Upper lobe of left lung (tissue), 6 donors: ENCODE measurements around the gene GRIA1. TPM values are rescaled to one million over a fixed set of nuclear protein-coding genes. Genes with fewer than 3 reads are reported as not detected.
A peak's percentile ranks its signal among the peaks of the same experiment; 100 is the strongest.

Source experiments
- ATAC-seq, 2 donors: fragments of 200-7000 bp; cut with Tn5 transposase; one replicate each; pipeline ENCODE4 v1.9.1; 2022; ENCODE audit warnings: mild to moderate bottlenecking in 2 of 2, moderate library complexity in 2 of 2; ENCODE audit not compliant: low FRiP score in 2 of 2
- DNase-seq, 2 donors: peaks; one replicate each; pipeline ENCODE4 v3.0.0-alpha.2; 2019 to 2020
- H3K27ac ChIP-seq, 4 donors: fragments of 200-600 bp; sonication (generic); one replicate each; pipeline ENCODE4 v1.5.1; 2016 to 2019
- H3K27me3 ChIP-seq, 4 donors: fragments of 200-600 bp; sonication (generic); one replicate each; pipeline ENCODE4 v1.5.1; 2017 to 2019
- H3K36me3 ChIP-seq, 4 donors: fragments of 200-600 bp; sonication (generic); one replicate each; pipeline ENCODE4 v1.5.1; 2016 to 2019
- H3K4me1 ChIP-seq, 4 donors: fragments of 200-600 bp; sonication (generic); one replicate each; pipeline ENCODE4 v1.5.1; 2018 to 2019
- H3K4me3 ChIP-seq, 4 donors: fragments of 200-600 bp; sonication (generic); one replicate each; pipeline ENCODE4 v1.5.1; 2017 to 2019; ENCODE audit warnings: mild to moderate bottlenecking in 2 of 4, moderate library complexity in 1 of 4
- H3K9me3 ChIP-seq, 4 donors: fragments of 200-600 bp; sonication (generic); one replicate each; pipeline ENCODE4 v1.5.1; 2018 to 2019
- EP300 ChIP-seq, 4 donors: sonication (generic); formaldehyde crosslinking; IDR thresholded peaks; one replicate each; pipeline ENCODE4 v1.5.1; 2017; ENCODE audit warnings: antibody characterized with exemption in 4 of 4, control low read depth in 2 of 4
- POLR2A ChIP-seq, 4 donors: fragments of 450-650 bp; IDR thresholded peaks; one replicate each; pipeline ENCODE4 v1.5.1; 2016 to 2017; ENCODE audit warnings: antibody characterized with exemption in 4 of 4, mild to moderate bottlenecking in 2 of 4
- POLR2AphosphoS5 ChIP-seq, 2 donors: sonication (generic); formaldehyde crosslinking; IDR thresholded peaks; one replicate each; pipeline ENCODE4 v1.5.1; 2017; ENCODE audit warnings: antibody characterized with exemption in 2 of 2
- WGBS, 2 donors: methylation state at CpG; one replicate each; pipeline ENCODE4 v1.1.5; 2017 to 2018; 5-methylcytosine and 5-hydroxymethylcytosine counted together
- total RNA-seq, 6 donors: library from RNA; depleted of rRNA in 4 of 6; stranded (reverse); fragments of >200 nt in 4 of 6; gene quantifications; one replicate each; pipeline versions ENCODE4 v1.1.0 to v1.2.1, GENCODE V29; 2016 to 2021
- TF ChIP-seq, protein P1 (sequence below), 6 experiments: fragments of 450-650 bp in 4 of 6; fragments of 200-600 bp in 2 of 6; sonication (generic) in 2 of 6; IDR thresholded peaks; one replicate each; pipeline ENCODE4 v1.5.1; 2016 to 2019; ENCODE audit warnings: antibody characterized with exemption in 6 of 6
- donor health status: DM: no; HTN: no; CAD: no; lungs with moderate emphysema.
- donor health status: DM: no; HTN: yes; CAD: no; lungs with severe emphysema.

GRIA1 gene
- total RNA-seq, 6 donors from 2014 or later: 4.3 to 17.8 (median 9.3) TPM

DNA sequence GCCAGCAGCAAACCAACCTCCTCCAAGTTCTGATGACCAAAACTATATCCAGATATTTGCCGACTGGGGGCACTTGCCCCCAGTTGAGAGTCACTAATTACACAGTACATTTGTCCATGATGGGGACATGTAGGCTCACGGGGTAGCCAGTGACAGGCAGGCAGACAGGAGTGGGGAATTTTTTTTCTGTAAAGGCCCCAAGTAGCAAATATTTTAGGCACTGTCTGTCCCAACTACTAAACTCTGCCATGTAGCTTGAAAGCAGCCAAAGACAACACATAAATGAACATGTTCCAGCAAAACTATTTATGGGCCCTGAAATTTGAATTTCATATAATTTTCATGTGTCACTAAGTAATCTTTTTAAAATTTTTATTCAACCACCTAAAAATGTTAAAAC, 80.7 kb downstream of the GRIA1 start:
- 62 to 73% methylated on average over 2 of the region's 2 CpGs for WGBS, 2 donors
- ATAC-seq (no peak), DNase-seq (no peak)
- no peak for TF ChIP-seq POLR2AphosphoS5 (IDR thresholded peaks at IDR 0.05)
- TF ChIP-seq, protein P1, sequence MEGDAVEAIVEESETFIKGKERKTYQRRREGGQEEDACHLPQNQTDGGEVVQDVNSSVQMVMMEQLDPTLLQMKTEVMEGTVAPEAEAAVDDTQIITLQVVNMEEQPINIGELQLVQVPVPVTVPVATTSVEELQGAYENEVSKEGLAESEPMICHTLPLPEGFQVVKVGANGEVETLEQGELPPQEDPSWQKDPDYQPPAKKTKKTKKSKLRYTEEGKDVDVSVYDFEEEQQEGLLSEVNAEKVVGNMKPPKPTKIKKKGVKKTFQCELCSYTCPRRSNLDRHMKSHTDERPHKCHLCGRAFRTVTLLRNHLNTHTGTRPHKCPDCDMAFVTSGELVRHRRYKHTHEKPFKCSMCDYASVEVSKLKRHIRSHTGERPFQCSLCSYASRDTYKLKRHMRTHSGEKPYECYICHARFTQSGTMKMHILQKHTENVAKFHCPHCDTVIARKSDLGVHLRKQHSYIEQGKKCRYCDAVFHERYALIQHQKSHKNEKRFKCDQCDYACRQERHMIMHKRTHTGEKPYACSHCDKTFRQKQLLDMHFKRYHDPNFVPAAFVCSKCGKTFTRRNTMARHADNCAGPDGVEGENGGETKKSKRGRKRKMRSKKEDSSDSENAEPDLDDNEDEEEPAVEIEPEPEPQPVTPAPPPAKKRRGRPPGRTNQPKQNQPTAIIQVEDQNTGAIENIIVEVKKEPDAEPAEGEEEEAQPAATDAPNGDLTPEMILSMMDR (IDR thresholded peaks at IDR 0.05): no peak
- no peak for TF ChIP-seq POLR2A (IDR thresholded peaks at IDR 0.05)
- no peak for TF ChIP-seq EP300 (IDR thresholded peaks at IDR 0.05)
- H3K36me3 ChIP-seq: no peaks in the 10 kb centered on the region
- H3K4me1 ChIP-seq: no peaks in the 10 kb centered on the region
- no peaks in the 10 kb centered on the region for H3K27me3 ChIP-seq
- H3K9me3 ChIP-seq: no peaks in the 10 kb centered on the region
- no peak overlapping the region for H3K4me3 ChIP-seq
- no peak overlapping the region for H3K27ac ChIP-seq

DNA sequence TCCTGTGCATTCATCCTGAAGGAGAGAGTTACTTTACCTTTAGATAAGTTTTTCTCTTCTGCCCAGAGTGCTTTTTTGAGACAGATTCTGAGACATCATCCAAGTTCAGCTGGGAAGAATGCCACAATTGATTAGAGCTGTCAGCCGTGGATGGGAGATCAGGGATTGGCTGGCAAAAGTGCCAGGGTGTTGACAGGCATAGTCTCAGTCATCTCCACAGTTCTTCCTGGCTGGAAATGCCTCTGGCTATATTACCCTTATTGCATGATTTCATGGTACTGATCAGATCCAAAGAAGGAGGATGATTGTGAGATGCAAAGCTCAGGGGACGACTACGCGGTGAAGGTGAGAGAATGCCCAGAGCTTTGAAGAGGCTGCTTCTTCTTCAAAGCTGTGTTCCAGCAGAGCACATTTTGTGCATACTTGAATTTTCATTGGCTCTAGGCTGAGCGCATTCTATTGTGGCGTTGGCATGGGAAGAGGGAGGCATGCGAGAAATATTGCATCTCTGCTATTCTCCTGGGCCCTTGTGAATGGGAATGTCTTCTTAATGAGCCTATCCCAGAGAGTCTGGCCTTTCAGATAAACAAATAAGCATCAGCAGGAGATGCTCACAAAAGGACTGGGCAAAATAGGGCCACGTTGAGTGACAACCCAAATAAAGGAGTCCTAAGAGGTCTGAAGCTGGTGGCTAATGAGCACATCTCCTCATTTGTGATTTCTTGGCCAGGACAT, 82.1 kb downstream of the GRIA1 start:
- no peak for TF ChIP-seq POLR2A (IDR thresholded peaks at IDR 0.05)
- no peak for TF ChIP-seq EP300 (IDR thresholded peaks at IDR 0.05)
- TF ChIP-seq, protein P1 (IDR thresholded peaks at IDR 0.05): no peak
- TF ChIP-seq POLR2AphosphoS5 (IDR thresholded peaks at IDR 0.05): no peak
- H3K9me3 ChIP-seq: no peaks in the 10 kb centered on the region
- no peaks in the 10 kb centered on the region for H3K4me1 ChIP-seq
- H3K4me3 ChIP-seq: no peak overlapping the region
- H3K27me3 ChIP-seq: no peaks in the 10 kb centered on the region
- no peaks in the 10 kb centered on the region for H3K36me3 ChIP-seq
- WGBS, 2 donors: 83 to 86% methylated on average over 8 of the region's 8 CpGs
- no peak for DNase-seq
- H3K27ac ChIP-seq: no peak overlapping the region
- ATAC-seq: no peak

DNA sequence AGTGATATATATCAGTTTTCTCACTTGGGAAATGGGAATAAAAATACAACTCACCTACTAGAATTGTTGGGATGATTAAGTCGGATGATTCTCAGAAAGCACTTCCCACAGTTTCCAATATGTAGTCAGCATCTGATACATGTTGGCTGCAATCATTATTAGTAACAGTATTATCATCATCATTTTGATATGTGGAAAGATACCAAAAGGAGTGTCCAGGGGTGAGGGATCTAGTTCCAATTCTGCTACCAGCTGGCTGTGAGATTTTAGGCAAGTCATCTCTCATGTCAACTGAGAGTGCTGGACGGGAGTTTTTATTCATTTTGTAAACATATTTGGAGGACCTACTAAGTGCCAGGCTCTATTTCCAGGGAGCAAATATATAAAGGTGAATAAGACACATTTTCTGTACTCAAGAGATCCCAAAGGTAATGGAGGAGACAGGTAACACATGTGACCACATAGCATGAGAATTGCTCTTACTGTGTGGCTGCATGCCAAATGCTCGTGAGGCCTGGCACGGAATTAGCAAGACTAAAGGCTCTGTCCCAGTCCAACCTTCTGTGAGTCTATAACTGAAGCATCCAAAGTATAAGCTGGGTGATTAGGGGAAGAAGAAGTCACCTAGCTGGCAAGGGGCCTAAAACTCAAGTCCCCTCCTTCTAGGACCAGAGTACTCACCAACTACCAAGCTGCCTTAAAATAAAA, 83.0 kb downstream of the GRIA1 start:
- no peaks in the 10 kb centered on the region for H3K27me3 ChIP-seq
- no peaks in the 10 kb centered on the region for H3K36me3 ChIP-seq
- TF ChIP-seq EP300 (IDR thresholded peaks at IDR 0.05): no peak
- TF ChIP-seq POLR2AphosphoS5 (IDR thresholded peaks at IDR 0.05): no peak
- TF ChIP-seq, protein P1 (IDR thresholded peaks at IDR 0.05): no peak
- no peak for TF ChIP-seq POLR2A (IDR thresholded peaks at IDR 0.05)
- ATAC-seq: no peak
- H3K4me1 ChIP-seq: no peaks in the 10 kb centered on the region
- H3K9me3 ChIP-seq: no peaks in the 10 kb centered on the region
- no peak overlapping the region for H3K27ac ChIP-seq
- DNase-seq: peak in 1 of 2 donors; percentile 56
- no peak overlapping the region for H3K4me3 ChIP-seq
- 54 to 56% methylated on average over 4 of the region's 4 CpGs for WGBS, 2 donors

DNA sequence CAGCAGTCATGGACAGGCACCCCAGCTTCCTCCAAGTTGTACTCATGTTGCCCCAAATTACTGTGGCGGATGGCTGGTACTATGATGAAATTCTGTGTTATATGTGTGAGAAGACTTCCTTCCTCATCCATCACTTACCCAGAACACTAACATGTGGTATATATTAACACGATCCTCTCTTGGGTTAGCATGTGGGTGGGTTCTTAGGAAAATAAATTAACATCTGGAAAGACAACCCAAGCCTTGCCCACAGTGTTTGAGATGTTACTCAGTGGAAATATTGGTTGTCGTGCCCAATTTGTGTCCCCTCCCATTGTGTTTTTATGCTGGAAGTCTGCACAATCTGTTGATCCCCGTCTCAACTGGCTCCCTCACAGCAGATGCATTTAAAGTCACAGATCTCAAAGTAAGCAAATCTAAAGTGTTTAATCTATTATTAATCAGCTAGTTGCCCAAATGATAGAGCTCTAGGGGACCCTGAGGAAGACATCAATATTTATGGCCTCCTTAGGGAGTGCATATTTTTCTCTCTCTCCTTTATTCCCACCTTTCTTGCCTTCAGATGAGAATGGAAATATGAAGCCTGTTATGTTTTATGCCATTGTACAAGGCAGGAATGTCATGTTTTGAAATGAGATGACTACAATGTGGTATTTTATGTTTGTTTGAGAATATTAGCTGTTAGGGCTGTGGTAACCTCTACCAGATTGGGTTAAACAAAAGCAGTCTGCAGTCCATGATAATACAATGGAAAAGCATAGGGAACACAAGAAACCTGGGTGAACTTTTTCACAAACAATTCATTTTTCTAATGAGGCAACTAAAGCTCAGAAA, 93.9 kb downstream of the GRIA1 start:
- H3K36me3 ChIP-seq: no peaks in the 10 kb centered on the region
- DNase-seq: no peak
- H3K4me1 ChIP-seq: peaks cover 0 to 16% (median 3%) of the 10 kb centered on the region in 4 donors
- H3K27me3 ChIP-seq: no peaks in the 10 kb centered on the region
- 54 to 62% methylated on average over 4 of the region's 4 CpGs for WGBS, 2 donors
- no peak for TF ChIP-seq EP300 (IDR thresholded peaks at IDR 0.05)
- TF ChIP-seq POLR2AphosphoS5 (IDR thresholded peaks at IDR 0.05): no peak
- TF ChIP-seq, protein P1 (IDR thresholded peaks at IDR 0.05): no peak
- no peak for TF ChIP-seq POLR2A (IDR thresholded peaks at IDR 0.05)
- H3K9me3 ChIP-seq: no peaks in the 10 kb centered on the region
- H3K4me3 ChIP-seq: no peak overlapping the region
- ATAC-seq: no peak
- peak overlapping the region in 2 of 4 donors; percentile 23 to 45 for H3K27ac ChIP-seq
